Skeletal muscle tissue (tissue), 2 donors: Measurements from ENCODE around the gene CKLF. TPM values are rescaled to one million over a fixed set of nuclear protein-coding genes. Genes with fewer than 3 reads are reported as not detected.

ENCODE experiments used
- small RNA-seq: library from RNA; depleted of rRNA; stranded (forward); fragments of <200 nt; gene quantifications from one replicate; pipeline ENCODE3, GENCODE V24; 2014
- total RNA-seq: library from RNA; depleted of rRNA; stranded (reverse); fragments of >200 nt; gene quantifications from one replicate; pipeline ENCODE4 v1.2.3, GENCODE V29; 2014

Gene CKLF
- total RNA-seq, 1 donor from 2014 or later, result 34.4 TPM

Small RNAs within 50 kb of the gene (small RNA-seq; reads per million reads assigned to genes)
- not detected for gene CKLF-CMTM1

Other genes with a start within 250 kb of the CKLF start
- gene CDH5, start 185.9 kb upstream of the CKLF start, total RNA-seq, result 42.8 TPM
- not detected for gene BEAN1, start 125.3 kb upstream of the CKLF start, total RNA-seq
- 11.5 TPM for gene TK2, start 2.5 kb upstream of the CKLF start, total RNA-seq
- not detected for gene CMTM1, start 13.9 kb downstream of the CKLF start, total RNA-seq
- gene CMTM2, start 26.9 kb downstream of the CKLF start, total RNA-seq, result not detected
- gene CMTM3, start 52.1 kb downstream of the CKLF start, total RNA-seq, result 23.0 TPM
- gene CMTM4, start 144.2 kb downstream of the CKLF start, total RNA-seq, result 10.4 TPM
- gene DYNC1LI2, start 199.0 kb downstream of the CKLF start, total RNA-seq, result 70.5 TPM
- not detected for gene TERB1, start 249.0 kb downstream of the CKLF start, total RNA-seq